ENCODE measurements around the gene KIF26B.

The KIF26B gene

DNA sequence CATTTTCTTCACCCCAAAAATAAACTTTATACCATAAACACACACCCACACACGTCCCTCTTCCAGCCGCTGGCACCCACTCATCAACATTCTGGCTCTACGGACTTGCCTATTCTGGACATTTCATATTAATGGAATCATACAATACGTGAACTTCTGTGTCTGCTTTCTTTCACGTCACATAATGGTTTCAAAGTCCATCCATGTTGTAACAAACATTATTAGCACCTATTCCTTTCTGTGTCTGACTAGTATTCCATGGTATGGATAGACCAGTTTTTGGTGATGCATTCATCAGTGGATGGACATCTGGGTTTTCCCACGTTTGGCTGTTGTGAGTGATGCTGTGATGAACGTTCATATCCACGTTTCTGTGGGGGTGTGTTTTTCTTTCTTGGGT lies 323.2 kb downstream of the KIF26B start:
- DNase-seq = no peak

DNA sequence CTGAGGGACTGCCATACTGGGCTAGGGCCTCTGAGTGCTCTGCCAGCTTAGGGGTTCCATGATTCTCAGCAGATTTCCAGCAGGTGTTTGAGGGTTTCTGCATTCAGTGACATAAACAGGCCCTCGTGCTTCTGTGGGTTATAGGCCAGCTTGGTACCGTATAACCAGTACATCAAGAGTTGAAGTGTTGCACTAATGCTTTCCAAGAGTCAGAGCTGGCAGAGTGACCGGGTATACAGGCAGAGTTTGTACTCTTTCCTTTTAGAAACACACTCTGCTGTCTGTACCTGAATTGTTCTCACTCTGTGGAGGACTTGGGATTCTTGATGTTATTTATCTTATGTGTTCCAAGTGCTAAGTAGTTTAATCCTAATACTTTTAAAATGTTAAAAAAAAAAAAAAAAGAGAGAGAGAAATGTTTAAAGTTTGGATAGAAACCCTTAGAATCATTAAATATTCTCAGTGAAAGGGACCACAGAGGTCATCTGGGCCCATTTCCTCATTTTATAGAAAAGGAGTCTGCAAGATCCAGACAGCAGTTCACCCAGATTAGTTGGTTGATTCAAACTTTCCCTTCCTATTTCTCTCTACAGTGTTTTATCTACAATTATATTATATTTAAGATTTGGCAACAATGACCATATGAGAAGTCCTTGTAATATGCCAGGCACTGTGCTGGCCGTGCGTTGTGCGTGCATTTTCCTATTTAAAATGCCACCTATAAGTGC lies 325.8 kb downstream of the KIF26B start:
- peak; percentile 42 to 63 (median 54) for DNase-seq

DNA sequence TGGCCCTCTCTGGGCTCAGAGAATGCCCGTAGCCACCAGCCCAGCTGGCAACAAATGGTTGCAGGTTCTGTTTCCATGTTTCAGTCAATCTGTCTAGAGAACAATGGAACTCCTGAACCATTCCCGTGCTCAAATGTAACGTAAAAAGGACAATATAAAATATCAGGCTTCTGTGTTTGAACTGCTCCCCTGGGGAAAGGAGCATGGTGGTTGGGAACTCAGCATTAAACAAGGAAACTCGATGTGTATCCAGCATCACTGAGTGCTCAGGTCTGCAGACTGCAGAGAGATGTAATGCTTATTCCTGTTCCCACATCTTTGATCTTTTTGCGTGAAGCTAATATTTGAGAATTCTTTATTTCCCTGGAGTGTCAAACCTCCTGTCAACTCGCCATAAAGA lies 326.5 kb downstream of the KIF26B start:
- no peak for DNase-seq

DNA sequence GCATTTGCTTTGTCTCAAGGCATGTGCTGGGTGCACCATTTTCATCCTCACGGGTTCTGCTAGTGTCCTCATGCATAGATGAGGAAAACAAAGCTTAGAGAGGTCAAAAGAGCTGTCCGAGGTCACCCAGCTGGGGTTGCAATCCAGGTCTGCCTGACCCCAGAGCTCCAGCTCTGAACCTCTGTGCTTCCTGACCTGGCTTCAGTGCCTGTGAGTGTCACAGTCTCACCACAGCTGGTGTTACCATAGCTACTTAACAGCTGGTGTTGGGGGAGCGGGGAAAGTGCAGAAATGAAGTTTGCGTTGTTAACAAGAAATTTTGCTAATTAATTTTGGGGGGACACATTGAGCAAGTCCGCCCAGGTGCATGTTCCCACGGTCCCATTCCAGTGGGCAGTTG lies 328.5 kb downstream of the KIF26B start:
- no peak for DNase-seq

DNA sequence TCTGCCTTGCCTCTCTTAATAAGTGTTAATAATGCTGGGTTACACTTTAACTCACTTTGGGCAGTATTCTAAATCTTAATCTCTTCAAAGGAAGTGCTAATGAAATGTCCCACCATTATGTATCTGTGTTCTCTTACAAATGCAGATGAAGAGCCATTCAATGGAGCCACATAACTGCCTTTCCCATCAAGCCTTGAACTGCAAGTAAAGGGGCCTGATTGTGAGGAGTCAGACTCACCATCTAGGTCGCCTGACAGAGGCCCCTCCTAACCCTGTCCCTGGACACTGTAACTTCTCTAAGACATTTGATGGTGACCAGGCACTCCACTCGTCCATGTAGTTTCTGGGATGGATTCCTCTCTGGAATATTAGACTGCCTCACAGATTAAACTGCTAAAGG lies 329.4 kb downstream of the KIF26B start:
- DNase-seq = no peak

DNA sequence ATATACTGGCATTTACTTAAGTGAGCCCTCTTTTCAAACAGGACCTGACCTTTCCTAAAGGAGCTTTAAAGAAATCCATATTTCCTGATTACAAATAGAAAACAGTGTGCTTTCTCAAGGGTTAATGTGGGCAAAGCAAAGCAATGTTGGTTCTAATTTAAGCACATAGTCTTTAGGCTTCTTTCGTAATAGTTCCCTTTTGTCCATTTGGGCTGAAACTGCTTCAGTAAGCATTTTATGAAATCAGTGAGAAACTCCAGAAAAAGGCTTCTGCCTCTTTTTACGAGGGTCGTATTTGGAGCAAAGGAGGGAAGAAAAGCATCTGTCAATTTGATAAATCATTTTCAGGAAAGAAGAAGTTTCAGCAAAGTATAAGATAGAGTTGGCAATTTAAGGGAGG lies 331.2 kb downstream of the KIF26B start:
- DNase-seq = peak; percentile 25 to 69 (median 62)

DNA sequence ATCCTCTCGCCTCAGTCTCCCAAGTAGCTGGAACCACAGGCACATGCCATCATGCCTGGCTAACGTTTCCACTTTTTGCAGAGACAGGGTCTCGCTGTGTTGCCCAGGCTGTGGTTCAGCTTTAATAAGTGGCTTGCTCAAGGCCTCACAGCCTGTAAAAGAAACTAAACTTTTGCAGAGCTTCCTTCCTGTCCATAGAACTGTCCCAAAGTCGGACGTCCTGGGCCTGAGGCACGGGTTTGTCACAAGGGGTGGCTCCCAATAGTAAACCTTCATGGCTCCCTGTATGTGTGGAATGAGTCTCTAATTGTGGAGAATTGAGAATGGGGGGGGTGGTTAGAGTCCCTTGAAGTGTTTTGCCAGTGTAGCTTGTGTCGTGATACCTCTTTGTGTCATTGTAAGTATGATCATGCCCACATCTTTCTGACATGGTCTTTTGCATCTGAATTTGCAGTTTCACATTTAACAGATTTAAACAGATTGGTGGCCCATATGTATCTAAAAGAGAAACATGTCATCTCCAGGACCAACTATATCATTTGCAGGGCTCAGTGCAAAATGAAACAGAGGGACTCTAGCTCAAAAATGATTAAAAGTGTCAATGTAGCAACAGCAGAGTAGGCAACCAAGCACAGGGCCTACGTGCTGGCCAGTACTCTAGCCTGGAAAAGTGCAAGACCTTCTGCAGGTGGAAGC lies 332.1 kb downstream of the KIF26B start:
- peak in 1 of 3 donors; percentile 16 for DNase-seq

DNA sequence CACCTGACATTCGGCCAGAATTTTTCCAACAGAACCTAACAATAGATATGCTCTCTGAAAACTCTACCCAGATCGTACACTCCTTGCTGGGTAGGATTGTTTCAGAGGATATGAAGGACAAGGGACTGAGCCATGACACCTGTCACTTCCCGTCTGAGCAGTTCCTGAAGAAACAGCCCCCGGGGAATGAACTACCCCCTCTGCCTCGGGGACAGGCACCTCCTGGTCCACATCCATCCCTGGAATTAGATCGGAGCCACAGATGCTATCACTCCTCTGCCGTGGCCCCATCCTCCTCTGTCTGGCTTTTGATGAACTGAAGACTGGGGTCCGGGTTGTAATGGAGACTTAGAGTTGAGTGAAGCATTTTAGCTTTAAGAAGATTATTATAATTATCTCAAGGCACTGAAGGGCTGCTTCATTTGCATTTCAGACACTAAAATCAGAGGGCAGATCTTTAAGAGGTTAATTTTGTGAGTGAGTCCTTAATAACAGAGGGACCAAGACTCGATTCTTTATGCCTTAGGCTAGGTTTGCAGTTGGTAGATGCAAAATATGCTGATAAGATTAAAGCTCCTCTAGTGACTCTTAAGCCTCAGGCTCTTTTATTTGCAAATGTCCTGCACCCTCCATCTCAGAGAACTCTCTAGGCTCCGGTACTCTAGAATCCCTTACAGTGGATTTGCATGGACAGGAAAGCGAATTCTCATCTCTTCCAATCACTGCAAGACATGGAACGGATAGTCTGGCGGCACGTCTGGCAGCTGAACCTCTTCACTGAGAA lies 333.8 kb downstream of the KIF26B start:
- DNase-seq = no peak

DNA sequence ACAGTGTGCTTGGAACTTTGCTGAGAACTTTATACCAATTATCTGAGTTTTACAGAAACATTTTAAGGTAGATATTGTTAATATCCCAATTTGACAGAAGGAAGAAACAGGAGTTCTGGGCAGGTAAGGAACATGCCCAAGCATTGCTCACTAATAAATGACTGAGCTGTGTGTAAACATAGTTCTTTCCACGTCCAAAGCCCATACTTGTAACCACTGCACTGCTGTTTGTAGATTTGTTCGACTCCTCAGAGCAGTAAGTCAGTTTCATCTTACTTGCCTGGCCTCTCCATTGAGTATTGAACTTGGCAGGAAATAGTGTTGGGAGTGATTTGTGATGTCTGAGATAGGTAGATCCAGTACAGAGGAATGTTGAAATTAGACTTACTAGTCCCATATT lies 335.1 kb downstream of the KIF26B start:
- DNase-seq = no peak

DNA sequence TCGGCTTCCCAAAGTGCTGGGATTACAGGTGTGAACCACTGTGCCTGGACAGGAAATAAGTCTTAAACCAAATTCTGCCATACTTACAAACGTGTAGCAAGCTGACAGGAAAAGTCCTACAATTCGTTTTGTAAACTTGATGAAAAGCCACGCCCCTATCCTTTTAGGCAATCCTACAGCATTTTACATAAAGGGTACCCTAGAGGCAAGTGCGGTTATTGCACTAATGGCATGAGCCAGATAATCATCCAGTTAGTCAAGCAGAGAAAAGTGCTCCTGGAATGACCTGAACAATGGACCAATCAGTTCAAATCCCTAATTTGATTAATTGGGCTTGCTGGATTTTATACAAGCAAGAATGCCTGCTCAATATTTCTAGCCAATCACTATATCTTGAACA lies 338.2 kb downstream of the KIF26B start:
- DNase-seq = peak; percentile 50 to 58 (median 52)

DNA sequence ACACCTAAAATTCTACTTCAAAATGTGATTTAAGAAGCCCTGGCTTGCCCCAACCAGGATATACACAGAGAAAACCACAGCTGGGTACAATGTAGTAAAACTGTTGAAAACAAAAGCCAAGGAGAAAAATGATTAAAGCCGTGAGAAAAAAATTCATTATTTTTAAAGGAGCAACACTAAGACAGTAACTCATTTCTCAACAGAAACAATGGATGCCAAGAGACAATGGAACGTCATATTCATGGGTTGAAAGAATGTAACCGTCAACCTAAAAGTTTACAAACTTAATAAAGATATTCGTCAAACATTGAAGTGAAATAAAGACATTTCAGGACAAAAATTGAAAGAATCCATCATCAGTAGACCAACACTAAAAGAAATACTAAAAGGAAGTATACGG lies 340.9 kb downstream of the KIF26B start:
- DNase-seq = no peak

DNA sequence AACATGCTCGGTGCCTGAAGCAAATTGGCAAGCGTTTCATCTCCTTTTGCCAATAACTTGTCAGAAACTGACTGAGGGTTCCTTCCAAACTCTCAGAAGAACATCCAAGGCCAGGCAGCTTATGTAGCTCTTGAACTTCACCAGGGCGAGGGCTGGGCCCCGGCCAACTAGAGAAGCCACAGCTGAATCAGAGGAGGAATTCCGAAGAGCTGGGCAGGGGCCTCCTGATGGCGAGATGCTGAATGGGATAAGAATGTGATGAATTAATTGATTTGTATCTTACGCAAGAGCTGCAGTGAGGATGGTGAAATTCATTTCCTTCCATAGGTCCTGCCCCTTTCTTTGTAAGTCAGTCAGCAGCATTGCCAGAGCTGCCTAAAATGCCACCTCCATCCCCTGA lies 345.8 kb downstream of the KIF26B start:
- DNase-seq = peak in 1 of 3 donors; percentile 23

DNA sequence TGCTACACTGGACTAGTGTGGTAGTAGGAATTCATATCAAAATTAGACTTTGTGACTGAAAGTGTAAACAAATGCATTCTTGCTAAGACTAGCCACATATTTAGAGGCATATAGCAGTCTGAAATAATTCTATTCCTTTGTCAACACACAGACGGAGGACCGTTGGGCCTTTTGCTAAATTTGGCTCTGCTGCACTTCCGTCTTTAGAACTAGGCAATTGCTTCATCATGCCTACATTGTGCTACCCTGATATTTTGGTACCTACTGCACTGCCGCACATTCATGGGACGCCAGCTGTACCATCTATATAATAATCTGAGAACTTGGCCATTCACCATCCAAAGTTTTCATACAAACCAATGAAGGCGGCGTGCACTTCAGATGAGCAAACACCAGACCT lies 346.8 kb downstream of the KIF26B start:
- DNase-seq = peak in 2 of 3 donors; percentile 26 to 40

DNA sequence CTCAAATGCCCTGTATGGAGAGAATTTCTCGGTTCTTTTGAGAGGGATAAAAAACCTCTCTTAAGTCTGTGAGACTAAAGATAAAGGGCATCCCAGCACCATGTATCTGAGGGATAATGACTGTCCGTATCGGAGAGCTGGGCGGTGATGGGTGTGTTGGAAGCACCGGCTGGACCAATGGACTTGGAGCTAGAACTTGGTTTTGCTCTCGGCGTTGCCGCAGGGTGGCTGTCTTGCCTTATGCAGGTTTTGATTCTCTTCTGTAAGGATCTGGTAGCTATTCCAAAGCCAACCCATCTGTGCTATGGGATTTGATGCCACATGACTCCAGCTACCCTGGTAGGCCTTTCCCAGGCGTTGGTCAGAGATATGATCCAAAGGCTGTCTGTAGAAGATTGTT lies 348.8 kb downstream of the KIF26B start:
- DNase-seq = no peak

DNA sequence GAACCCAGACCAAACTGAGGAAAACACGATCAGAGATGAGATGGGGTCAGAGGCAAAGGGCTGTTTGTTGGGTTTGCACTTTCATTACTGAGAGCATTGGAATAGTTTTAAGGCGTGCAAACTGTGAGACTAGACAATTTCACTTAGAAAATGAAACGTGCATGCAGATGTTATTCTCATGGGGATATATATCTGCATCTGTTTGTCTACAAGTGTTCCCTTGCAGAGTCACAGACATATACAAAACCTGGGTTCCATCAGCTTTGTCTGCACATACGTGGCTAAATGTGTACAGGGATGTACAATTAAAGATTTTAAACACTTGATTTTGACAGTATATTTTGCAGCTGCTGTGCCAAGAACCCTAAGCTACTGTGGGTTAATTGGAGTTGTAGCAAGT lies 355.4 kb downstream of the KIF26B start:
- DNase-seq = no peak

DNA sequence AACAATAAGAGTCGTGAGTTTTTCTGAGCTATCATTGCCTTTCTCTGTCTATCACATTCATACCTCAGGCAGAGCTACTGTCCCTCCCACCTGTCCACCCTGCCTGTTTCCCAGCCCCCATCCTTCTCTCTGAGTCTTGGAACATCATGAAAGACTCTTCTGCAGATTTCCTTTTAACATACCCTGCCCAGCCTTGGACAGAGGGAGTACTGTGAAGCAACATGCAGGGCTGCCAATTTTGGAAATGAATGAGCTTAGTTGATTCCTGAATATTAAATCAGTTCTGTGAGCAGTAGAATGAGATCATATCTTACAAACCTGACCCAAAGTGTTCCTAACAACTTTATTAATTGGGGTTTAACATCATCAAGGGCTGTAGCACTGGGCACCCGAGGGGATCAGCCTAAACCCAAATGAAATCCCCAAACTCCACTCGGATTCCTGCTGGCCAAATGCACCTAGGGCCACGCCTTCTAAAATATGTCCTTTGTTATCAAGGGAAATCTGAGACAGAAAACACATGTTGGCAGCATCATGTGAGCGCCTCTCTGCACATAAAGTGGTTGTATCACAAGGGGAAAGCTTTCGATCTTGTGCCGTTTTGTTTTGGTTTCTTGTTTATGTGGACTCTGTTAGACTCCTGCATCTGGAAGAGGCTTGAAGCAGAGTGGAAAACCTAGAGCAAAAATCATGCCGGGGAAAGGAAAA lies 357.6 kb downstream of the KIF26B start:
- DNase-seq = peak in 1 of 3 donors; percentile 8

DNA sequence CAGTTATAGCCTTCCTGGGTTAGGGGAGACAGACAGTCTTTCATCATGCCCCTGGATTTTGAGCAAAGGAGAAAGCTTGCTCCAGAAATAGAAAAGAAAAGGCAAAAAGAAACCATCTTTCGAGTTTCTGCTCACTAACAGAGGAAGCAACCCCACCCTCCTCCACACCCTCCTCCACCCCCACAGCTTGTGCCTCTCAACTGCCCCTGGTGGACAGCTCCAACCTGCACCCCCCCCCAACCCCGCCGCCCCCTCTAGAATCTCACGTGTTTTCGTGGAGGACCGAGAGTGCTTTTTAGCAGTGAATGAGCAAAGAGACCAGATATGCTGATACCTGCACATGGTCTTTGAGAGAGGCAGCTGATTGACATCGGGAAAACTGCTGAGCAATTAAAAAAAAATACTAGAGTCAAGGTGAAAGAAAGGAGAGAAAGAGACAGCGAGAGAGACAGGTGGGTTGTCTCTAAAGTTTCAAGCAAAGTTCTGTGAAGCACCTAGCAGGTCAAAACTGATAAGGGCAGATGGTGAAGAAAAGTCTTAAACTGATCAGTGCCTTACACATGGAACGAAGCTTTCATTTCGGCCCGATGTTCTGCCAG lies 358.3 kb downstream of the KIF26B start:
- peak in 2 of 3 donors; percentile 55 to 66 for DNase-seq

DNA sequence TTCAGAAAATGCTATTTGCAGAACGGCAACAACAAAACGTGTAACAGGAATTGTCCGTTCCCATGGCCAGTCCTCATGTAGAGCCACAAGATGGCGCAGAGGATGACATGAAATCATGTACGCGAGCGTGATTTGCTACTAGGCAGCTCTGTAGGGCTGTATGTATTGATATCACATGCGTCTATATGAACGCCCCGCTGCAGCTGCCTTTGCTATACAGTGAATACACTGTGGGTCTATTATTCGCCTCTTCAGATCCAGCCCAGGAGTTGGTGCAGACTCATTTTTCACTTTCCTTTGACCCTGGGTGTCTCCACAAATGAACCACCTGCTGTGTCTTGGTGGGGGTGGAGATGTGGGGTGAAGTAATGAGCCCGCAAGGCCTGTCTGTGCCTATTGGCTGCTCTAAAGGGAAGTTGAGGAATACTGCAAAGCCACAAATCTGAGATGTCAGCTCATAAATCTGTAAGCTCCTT lies 361.5 kb downstream of the KIF26B start:
- peak in 1 of 3 donors; percentile 15 for DNase-seq

DNA sequence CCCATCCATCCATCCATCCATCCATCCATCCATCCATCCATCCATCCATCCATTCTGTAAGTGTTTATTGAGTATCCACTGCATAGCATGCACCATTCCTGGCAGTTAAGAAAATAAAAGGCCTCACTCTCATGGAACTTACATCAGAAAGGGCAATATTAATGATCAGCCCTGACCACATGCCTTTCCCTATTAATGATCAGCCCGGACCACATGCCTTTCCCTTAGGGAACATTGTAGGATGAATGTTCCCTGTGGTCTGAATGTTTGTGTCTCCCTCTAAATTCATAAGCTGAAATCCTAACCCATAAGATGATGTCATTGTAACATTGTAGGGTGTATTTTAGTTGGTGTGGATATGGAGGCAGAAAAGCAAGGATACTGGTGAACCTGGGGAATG lies 365.8 kb downstream of the KIF26B start:
- no peak for DNase-seq

DNA sequence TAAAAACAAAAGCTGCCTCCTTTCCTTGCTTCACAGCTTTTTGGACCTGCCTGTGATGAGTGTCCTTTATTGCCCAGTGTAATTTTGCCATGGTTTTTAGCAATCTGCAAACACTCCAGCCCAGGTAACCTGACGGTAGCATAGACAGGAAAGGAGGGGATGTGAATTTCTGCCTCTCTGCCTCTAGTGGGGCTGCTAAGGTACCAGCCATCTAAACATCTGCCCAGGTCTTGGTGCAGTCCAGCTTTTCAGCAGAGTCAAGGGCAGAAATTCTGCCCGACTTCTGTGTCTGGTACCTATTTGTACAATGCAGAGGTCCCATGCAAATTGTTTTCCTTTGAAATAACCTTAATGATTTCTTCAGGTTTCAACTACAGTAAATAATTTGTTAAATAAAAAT lies 371.4 kb downstream of the KIF26B start:
- no peak for DNase-seq

DNA sequence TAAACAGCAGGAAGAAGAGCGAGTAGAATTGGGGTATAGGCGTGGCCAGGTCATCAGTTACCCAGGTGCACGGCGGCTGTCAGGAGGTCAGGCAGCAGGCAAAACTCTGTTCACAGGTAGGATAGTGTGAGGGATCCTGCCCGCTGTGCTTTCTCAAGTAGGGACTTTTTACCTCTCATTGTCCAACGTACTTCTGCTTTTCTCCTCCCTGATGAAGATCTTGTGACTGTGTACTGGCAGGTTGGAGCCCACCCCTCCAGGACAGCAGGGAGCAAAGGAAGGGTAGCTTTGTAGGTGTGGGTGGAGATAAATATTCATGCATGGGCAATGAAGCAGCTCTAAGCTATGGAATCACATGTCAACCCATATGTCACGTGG lies 373.5 kb downstream of the KIF26B start:
- no peak for DNase-seq

DNA sequence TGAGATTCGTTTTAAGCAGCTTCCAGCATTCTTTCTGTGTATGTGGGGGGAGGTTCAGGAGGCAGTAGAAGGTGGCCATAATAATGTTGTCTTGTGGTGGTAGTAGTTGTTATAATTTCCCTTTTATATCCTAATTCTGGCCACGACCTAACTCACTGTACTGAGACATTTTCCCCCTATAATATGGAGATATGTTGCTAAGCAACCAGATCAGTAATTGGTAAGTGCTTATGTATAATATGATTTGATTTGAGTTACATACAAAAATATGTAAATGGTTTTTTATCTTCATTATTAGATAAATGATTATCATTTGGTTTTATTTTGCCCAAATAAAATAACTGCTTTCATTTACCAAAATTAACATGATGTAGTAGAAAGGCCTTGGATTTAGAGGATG lies 376.2 kb downstream of the KIF26B start:
- no peak for DNase-seq

DNA sequence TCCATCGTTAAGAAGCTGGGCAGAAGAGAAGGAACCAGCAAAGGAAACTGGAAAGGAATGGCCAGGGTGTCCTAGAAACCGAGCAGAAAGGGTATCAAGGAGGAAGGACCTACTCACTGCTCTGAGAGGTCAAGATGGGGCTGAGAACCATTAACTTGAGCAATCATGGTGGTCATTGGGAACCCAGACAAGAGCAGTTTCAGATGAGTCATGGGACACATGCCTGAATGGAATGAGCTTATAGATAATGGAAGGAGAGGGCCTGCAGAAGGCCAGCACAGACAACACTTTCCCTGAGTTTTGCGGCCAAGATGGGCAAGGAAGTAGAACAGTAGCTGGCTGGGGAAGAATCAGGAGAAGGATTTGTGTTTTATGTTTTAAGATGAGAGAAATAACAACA lies 383.2 kb downstream of the KIF26B start:
- no peak for DNase-seq
